ENCODE results near the gene ROPN1L. TPM values are rescaled to one million over a fixed set of nuclear protein-coding genes. Genes with fewer than 3 reads are reported as not detected.

ROPN1L gene
- total and polyA plus RNA-seq, 10 donors: 2.0 to 27.9 (median 11.4) TPM

GRCh38 chr5:10441992-10442435 is 335 bp downstream of the ROPN1L start:
- DNase-seq: no peak
- WGBS, 5 donors: 0 to 1% (median 0%) methylated on average over 11 to 44 of the region's 44 CpGs
- peaks cover 0 to 9% (median 0%) of the 10 kb centered on the region in 6 donors for H3K36me3 ChIP-seq
- H3K27ac ChIP-seq: peak overlapping the region; percentile 45 to 91 (median 86)
- TF ChIP-seq POLR2AphosphoS5 (IDR thresholded peaks at IDR 0.05) (no peak), POLR2A (IDR thresholded peaks at IDR 0.05) (no peak), CTCF (IDR thresholded peaks at IDR 0.05 in 8 of 11, conservative IDR thresholded peaks at IDR 0.05 in 3 of 11) (no peak)
- H3K4me1 ChIP-seq: peaks cover 24 to 78% (median 54%) of the 10 kb centered on the region in 6 donors
- H3K4me3 ChIP-seq: peak overlapping the region; percentile 61 to 96 (median 82)
- intact Hi-C loops (cut with DNase I; ENCODE audit: low total_unique reads): no loop called here
- H3K27me3 ChIP-seq (replicated peaks in 1 of 7): no peaks in the 10 kb centered on the region
- no peaks in the 10 kb centered on the region for H3K9me3 ChIP-seq

DNA sequence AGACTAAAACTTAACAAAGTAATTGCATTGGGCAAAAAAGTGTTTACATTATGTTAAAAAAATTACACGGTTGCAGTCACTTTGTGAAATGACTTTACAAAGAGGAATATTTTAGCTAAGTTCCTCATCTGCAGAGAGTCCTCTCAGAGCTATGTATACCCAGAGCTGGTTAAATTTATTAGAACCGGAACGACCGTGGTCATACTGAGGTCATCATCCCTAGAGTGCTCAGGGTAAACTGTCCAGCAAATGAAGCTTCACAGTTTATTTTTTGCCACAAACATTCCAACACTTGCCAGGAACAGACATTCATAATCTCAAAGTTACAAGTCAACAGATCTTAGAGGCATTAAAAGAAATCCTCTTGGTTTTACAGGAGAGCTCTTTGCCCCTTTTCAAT is 897 bp downstream of the ROPN1L start:
- DNase-seq: no peak
- H3K4me3 ChIP-seq: peak overlapping the region in 7 of 8 donors; percentile 61 to 96 (median 89)
- TF ChIP-seq POLR2A (IDR thresholded peaks at IDR 0.05) (no peak), POLR2AphosphoS5 (IDR thresholded peaks at IDR 0.05) (no peak), CTCF (IDR thresholded peaks at IDR 0.05 in 8 of 11, conservative IDR thresholded peaks at IDR 0.05 in 3 of 11) (no peak)
- no peaks in the 10 kb centered on the region for H3K27me3 ChIP-seq (replicated peaks in 1 of 7)
- H3K4me1 ChIP-seq: peaks cover 24 to 81% (median 56%) of the 10 kb centered on the region in 6 donors
- peak overlapping the region; percentile 45 to 91 (median 86) for H3K27ac ChIP-seq
- H3K36me3 ChIP-seq: peaks cover 0 to 5% (median 0%) of the 10 kb centered on the region in 6 donors
- H3K9me3 ChIP-seq: no peaks in the 10 kb centered on the region
- intact Hi-C loops (cut with DNase I; ENCODE audit: low total_unique reads): no loop called here
- 8 to 21% (median 19%) methylated on average over 4 of the region's 4 CpGs for WGBS, 5 donors

DNA sequence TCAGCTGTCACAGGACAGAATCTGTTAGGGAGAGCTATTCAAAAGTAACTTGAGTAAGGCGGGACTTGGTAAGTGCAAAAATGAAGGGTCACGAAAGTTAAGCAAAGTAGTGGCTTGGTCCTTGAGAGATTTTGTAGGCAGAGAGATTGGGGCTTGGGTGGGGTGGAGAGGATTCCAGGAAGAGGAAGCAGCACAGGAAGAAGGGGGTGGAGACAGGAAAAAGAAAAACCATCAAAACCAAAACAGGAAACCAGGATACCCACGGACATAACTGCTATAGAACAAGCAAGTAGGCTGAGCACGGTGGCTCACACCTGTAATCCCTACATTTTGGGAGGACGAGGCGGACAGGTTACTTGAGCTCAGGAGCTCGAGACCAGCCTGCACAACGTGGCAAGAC is 3.7 kb downstream of the ROPN1L start:
- Histone ChIP-seq H3K27me3 (replicated peaks in 1 of 7) (no peaks in the 10 kb centered on the region), H3K4me1 (peaks cover 24 to 98% (median 62%) of the 10 kb centered on the region in 6 donors), H3K27ac (peak overlapping the region; percentile 2 to 86 (median 76)), H3K4me3 (peak overlapping the region in 3 of 8 donors; percentile 1 to 41 (median 5)), H3K36me3 (peaks cover 0 to 6% (median 0%) of the 10 kb centered on the region in 6 donors), H3K9me3 (no peaks in the 10 kb centered on the region)
- WGBS, 5 donors: 15 to 27% (median 22%) methylated on average over 8 of the region's 8 CpGs
- TF ChIP-seq CTCF (IDR thresholded peaks at IDR 0.05 in 8 of 11, conservative IDR thresholded peaks at IDR 0.05 in 3 of 11) (no peak), POLR2A (IDR thresholded peaks at IDR 0.05) (no peak), POLR2AphosphoS5 (IDR thresholded peaks at IDR 0.05) (peak in 1 of 3 donors; percentile 49)
- intact Hi-C loops (cut with DNase I; ENCODE audit: low total_unique reads): no loop called here
- no peak for DNase-seq

DNA sequence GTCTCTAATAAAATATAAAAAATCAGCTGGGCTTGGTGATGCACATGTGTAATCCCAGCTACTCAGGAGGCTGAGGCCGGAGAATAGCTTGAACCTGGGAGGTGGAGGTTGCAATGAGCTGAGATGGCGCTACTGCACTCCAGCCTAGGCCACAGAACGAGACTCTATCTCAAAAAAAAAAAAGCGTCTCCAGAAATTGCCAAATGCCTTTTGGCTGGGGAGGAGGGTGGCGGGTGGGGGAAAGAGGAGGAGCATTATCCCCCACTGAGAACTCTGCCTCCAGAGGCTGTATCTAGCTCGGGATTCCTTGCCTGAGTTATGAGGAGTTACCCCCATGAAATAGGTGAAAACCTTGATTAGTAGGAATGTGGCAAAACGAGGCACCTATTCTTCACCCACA is 4.8 kb downstream of the ROPN1L start:
- H3K27ac ChIP-seq: peak overlapping the region in 3 of 8 donors; percentile 24 to 86 (median 79)
- 63 to 83% (median 77%) methylated on average over 7 of the region's 7 CpGs for WGBS, 5 donors
- DNase-seq: no peak
- no peaks in the 10 kb centered on the region for H3K9me3 ChIP-seq
- TF ChIP-seq POLR2A (IDR thresholded peaks at IDR 0.05): no peak
- TF ChIP-seq POLR2AphosphoS5 (IDR thresholded peaks at IDR 0.05): no peak
- TF ChIP-seq CTCF (IDR thresholded peaks at IDR 0.05 in 8 of 11, conservative IDR thresholded peaks at IDR 0.05 in 3 of 11): no peak
- no peaks in the 10 kb centered on the region for H3K27me3 ChIP-seq (replicated peaks in 1 of 7)
- no peak overlapping the region for H3K4me3 ChIP-seq
- peaks cover 0 to 14% (median 0%) of the 10 kb centered on the region in 6 donors for H3K36me3 ChIP-seq
- peaks cover 24 to 96% (median 61%) of the 10 kb centered on the region in 6 donors for H3K4me1 ChIP-seq
- intact Hi-C loops (cut with DNase I; ENCODE audit: low total_unique reads): no loop called here
